Fibroblast of upper back skin (primary cell): ENCODE data around the gene TPPP2.
A peak's percentile ranks its signal among the peaks of the same experiment; 100 is the strongest.
"Not testable (repeated sequence)": the region's sequence is repeated elsewhere in the genome, so short reads cannot be mapped to it uniquely, and the experiment has no call there.

ENCODE experiments used
- DNase-seq: peaks from one replicate; pipeline ENCODE4 v3.0.0-alpha.2; 2013

Gene TPPP2

DNA sequence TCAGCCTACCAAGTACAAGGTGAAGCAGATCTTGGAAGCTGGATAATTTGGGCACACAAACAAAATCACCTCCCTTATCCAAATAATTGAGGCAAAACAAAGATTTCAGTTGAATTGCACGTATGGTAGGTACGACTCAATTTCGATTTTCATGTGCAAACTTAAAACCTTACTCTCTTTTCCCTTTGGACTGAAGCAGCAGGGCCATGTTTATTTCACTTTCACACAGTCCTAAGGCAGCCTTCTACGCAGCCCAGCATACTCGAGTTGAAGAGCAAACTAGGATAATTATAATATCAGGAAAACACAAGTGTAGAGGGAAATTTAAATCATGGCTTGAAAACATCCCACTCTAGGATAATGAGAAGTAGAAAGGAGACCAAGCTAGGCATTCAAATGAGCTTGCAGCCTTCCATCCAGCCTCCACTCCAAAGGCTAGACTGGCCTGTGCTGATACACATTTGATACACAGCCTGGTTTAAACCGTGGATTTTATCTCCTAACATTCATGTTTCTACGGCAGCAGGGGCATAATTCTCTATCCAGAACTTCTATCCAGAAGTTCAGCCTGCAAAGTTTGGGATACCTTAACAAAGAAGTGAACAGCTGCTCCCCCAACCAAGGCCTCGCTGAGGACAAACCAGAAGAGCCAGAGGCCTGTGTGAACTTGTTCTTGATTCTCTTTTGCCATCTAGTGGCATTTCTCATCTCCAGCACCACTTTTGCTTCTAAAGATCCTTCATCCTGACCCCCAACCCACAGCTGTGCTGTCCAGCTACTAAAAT is 9.8 kb downstream of the TPPP2 start:
- peak; percentile 73 for DNase-seq

DNA sequence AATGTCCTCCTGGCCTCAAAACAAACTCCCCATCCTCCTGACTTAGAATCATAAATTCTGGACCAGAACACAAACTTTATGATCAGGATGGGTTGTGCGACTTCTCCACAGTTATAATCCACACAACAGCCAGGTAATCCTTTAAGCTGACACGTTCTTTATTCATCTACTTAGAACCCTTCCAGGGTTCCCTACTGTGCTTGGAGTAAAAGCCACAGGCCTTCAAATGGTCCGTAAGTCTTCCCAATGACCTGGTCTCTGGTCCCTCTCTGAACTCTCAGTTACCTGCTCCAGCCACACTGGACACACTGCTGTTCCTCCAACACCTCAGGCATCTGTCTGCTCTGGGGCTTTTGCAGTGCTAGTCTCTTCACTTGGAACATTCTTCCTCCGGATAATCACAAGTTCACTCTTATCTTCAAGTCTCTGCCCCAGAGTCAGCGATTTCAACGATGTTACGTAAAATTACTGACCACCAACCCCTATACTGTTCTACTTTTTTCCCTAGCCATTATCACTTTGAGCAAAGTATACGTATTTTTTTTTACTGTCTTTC is 10.4 kb downstream of the TPPP2 start:
- DNase-seq = no peak

DNA sequence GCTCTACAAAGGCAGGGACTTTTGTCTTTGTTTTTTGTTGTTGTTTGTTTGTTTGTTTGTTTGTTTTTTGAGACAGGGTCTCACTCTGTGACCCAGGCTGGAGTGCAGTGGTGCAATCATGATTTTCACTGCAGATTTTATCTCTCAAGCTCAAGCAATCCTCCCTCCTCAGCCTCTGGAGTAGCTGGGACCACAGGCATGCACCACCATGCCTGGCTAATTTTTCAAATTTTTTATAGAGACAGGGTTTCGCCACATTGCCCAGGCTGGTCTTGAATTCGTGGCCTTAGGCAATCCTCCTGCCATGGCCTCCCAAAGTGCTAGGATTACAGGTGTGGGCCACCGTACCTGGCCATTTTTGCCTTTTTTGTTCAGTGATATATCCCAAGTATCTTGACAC is 10.9 kb downstream of the TPPP2 start:
- DNase-seq = not testable (repeated sequence)

DNA sequence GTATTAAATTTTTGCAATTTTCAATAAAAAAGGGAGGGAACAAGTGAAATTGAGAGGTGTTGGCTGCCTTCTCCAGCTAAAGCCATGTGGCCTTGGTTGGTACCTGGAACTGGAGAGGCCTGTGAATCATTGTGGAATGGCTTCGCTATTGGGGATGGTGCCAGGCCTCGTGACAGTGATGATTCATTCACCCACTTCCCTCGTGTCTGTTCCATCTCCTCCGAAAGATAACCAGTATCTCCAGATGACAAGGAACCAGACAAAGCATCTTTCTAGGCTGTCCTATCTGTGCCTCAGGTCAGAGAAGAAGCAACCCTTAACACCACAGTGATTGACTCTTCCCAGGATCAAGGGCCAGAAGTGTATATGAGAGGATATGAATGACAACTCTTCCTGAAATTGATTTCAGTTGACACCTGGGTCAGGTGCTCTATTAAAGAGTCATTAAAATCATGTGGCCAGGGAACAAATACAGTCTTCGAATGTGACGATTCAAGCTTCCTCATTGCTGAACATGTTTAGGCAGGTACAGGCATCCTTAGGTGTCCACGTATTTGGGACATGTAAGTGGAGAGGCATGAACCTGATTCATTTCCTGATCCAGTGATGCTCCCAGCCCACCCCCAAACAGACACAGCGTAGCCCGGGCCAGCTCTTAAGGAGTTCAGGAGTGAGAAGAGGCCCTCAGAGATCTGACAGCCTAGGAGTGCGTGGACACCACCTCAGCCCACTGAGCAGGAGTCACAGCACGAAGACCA is 11.8 kb downstream of the TPPP2 start, which contains the start of gene RNASE7:
Gene RNASE7, plus strand, starts transcription at position 687 of the 758 bp plus-strand sequence. CDS start 631 bp downstream, outside the sequence.
- DNase-seq = no peak

DNA sequence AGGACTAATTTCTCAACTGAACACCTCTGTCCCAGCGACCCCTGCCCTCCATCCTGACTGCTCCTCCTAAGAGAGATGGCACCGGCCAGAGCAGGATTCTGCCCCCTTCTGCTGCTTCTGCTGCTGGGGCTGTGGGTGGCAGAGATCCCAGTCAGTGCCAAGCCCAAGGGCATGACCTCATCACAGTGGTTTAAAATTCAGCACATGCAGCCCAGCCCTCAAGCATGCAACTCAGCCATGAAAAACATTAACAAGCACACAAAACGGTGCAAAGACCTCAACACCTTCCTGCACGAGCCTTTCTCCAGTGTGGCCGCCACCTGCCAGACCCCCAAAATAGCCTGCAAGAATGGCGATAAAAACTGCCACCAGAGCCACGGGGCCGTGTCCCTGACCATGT is 12.9 kb downstream of the TPPP2 start:
- DNase-seq = no peak

DNA sequence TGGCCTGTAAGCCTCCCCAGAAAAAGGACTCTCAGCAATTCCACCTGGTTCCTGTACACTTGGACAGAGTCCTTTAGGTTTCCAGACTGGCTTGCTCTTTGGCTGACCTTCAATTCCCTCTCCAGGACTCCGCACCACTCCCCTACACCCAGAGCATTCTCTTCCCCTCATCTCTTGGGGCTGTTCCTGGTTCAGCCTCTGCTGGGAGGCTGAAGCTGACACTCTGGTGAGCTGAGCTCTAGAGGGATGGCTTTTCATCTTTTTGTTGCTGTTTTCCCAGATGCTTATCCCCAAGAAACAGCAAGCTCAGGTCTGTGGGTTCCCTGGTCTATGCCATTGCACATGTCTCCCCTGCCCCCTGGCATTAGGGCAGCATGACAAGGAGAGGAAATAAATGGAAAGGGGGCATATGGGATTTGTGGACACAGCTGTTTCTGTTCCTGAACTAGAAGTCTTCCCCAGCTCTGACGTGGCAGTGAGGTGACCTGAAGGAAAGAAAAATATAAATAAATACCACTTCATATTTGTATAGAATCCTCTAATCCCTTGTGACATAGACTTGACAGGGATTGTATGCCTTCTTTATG is 13.5 kb downstream of the TPPP2 start:
- no peak for DNase-seq

DNA sequence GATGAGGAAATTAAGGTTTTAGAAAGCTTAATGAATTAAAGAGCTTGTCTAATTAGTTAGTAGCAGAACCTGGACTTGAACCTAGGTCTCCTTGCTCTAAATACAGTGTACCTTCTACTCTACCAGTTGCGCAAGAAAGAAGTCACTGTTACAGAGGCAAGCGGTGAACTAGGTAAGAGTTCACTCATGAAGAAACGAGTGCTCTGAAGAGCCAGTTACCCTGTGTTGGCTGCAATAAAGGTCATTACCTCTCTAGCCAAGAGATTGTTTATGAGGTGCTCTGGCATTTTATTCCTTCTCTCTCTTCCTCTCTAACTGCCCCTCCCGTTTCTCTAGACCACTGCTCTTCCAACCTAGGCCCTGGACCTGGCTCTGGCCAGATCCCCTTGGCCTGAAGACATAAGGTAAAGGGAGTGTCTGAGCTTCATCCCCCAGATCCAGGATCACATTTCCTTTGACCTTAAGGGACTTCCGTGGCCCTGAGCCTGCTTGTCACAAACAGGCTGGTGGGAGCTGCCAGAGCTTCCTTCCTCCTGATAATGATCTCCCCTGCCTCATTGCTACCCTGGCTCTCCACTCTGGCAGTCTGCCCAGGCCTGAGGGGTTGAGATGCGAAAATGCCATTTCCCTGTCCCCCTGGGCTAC is 14.1 kb downstream of the TPPP2 start:
- no peak for DNase-seq

DNA sequence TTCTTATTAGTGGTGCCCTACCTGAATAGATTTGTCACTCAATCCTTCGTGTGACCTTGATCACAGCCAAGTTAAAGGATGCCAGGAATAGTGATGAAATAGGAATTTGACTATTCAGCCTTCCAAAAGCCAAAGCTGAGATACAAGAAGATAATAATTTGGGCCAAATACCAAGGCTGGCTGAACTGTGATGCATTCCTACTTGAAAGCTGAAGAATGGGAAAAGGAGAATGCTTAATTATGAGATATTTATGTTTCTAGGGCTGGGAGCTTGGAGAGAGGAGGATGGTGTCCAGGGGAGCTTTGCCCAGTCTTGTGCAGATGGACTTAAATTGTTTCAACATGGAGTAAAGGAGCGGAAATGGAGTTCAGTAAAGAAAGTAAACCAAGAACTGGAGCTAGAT is 17.4 kb downstream of the TPPP2 start:
- peak; percentile 57 for DNase-seq

DNA sequence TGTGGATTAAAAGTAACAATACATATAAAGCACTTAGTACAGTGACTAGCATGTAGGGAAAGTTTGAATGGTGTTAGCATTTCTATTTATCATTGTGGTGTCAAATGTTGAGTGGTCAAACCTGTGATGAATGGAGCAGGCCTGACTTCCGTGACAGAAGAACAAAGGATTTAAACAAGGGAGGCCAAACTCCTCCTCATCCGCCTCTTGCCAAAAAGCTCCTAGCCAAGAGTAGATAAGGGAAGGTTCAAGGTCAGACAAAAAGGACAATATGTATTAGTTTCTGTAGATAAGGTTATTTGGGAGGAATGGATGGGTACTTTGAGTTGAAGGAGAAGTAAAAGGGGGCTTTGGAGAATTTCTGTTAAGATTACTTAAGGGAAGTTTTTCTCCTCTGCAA is 18.6 kb downstream of the TPPP2 start:
- DNase-seq = no peak

DNA sequence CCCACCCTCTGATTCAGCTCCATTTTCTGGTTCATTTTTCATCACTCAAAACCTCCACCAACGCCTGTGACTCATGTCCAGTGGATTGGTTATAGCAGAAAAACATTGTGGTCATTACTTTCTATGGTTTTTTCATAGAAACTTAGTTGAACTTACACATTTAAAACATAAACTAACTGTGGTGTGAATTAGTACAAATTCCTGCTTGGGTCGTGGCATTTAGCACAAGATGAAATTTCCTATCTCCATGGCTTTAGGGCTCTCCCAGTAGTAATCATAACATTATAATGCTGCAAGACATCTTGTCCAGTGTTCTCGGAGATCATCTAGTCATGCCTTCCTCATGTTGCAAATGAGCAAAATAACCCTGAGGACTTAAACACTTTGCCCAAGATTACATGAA is 19.3 kb downstream of the TPPP2 start:
- peak; percentile 49 for DNase-seq

DNA sequence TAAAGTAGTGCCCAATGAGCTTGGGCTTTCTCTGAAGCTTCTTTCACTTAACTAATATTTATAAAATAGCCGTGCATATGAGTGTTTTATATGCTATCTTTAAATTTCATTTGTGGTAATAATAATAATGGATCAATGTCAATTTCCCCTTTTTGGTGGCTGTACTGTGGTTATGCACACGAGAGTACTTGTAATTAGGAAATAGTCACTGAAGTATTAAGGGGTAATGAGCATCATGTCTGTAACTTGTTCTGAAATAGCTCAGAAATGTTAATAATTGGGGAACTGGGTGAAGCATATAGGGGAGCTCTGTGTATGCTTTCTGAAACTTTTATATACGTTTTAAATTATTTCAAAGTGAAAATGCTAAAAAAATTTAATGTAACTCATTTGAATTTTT is 20.6 kb downstream of the TPPP2 start:
- DNase-seq = no peak

DNA sequence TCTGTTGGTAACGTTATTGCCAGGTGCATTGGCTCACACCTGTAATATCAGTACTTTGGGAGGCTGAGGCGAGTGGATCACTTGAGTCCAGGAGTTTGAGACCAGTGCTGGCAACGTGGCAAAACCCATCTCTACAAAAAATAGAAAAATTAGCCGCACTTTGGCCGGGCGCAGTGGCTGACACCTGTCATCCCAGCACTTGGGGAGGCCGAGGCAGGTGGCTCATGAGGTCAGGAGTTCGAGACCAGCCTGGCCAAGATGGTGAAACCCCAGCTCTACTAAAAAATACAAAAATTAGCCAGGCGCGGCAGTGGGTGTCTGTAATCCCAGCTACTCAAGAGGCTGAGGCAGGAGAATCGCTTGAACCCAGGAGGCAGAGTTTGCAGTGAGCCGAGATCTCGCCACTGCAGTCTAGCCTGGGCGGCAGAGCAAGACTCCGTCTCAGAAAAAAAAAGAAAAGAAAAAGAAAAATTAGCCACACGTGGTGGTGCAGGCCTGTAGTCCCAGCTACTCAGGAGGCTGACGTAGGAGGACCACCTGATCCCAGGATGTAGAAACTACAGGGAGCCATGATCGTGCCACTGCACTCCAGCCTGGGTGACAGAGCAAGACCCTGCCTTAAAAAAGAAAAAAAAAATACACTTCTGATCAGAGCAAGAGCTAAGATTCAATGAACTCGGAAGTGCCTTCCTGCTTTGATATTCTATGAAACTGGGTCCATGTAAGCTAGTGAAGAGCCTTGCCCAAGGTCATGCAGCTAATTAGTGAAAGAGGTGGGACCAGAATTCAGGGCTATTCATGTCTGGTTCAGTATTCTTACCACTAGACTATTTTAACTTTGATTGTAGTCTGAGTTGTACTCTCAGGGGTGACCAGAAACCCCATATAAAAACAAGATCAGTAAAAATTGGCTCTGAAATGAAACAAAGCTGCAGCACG is 23.4 kb downstream of the TPPP2 start:
- no peak for DNase-seq

DNA sequence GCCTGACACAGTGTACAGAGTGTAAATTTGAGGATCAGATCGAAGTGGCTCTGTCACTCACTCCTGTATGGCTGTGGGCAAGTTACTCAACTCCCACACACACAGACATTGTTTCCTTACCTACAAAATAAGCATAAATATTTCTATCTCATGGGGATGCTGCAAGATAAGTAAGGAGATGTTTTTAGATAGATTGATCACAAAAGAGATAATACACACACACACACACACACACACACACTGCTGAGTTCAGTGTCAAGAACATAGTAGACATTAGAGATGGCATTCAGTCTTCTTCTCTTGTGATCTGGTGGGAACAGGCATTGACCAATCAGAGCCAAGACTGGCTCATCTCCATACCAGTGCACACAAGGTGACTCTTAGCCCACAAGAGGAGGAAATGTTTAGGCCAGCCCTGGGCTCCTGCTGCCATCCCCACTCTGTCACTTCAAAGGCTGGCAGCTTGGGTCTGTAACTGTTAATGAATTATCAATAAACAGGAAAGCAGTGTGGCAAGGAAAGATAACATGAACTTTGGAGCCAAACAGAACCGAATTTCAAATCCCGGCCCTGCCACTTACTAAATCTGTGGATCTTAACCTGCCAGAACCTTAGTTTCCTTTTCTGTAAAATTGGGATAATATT is 24.2 kb downstream of the TPPP2 start:
- DNase-seq = no peak

DNA sequence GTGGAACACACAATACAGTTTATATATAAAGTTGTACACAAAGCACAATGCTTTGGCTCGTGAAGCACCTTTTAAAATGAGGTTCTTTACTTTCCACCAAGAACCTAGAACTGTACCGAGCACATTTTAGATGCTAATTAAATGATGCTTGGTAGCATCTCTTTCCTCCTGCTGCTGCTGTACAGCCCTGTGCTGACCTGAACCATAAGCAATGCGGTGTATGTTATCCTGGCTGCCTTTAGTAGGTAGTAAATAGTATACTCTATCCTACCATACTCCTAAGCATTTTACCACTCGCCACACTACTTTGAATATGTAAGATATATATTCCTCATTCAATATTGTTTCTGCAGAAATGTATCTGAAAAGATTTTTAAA is 24.7 kb downstream of the TPPP2 start:
- no peak for DNase-seq

DNA sequence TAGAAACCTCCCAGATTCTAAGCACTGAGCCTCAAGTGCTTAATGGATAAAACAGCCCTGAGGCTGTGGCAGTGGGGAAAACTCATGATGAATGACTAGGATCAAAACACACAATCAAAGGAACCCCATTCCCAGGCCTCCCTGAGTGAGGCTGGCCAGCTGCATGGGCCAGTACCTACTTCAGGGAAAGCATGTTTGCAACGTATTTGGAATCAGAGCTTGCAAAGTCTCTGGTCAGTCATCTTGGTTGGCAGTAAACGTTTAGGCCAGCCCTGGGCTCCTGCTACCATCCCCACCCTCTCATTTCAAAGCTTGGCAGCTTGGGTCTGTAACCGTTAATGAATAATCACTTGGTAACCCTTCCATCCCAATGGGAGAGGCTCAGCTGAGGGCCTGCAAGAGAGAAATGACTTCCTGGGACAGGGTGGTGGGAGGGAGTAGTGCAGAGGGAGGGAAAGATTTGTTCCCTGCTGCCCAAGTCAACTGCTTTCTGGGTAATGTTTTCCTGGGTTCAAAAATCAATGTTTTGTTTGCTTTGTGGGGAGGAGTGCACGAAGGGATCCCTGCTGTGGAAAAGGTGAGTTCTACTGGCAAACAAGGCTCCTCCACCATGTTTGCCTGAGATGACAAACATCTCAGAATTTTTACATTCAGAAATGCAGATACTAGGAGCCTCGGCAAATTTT is 25.6 kb downstream of the TPPP2 start:
- no peak for DNase-seq

DNA sequence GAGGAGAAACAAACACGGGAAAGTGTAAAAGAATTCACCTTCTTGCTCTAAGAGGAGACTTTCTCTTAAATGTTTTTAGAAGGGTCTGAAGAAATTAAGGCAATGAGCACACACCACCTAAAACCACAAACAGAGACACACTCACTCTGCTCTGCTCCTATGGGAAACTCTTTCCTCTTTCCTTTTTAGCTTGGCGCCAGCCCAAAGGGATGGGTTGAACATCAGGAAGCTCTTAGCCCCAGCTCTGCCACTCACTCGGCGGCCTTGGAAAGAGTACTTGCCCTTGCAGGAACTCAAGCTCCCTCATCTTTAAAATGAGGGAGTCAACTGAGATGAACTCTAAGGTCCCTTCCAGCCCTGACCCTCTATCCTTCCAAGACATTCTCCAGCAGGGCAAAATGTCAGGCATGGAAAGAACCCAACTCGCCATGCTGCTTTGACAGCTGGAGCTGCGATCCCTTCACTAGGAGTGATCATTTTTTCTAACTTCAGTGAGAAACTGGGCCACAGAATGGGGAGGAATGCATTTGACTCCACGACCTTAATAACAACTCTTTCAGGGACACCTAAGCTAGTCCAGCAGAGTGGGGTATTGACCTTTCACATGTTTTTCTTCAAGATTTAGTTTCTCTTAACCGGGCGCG is 26.6 kb downstream of the TPPP2 start:
- peak; percentile 75 for DNase-seq

DNA sequence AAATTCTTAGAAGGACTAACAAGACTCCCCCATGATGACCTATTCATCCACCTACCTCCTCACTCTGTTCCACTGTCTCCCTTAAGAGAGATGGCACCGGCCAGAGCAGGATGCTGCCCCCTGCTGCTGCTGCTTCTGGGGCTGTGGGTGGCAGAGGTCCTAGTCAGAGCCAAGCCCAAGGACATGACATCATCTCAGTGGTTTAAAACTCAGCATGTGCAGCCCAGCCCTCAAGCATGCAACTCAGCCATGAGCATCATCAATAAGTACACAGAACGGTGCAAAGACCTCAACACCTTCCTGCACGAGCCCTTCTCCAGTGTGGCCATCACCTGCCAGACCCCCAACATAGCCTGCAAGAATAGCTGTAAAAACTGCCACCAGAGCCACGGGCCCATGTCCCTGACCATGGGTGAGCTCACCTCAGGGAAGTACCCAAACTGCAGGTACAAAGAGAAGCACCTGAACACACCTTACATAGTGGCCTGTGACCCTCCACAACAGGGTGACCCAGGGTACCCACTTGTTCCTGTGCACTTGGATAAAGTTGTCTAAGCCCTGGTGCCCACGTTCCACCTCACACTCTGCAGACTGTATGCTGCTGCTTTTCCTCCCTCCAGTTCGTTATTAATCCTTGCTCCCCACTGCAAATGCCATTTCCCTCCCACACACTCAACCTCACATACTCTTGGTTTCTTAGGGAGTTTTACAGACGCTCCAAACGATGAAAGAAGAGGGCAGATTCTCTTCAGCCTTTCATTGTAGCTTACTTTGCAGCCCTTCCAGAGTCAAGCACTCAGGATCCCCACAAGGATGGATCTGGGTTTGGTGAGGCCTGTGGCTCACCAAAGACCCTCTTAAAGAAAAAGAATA is 28.0 kb downstream of the TPPP2 start, which contains the start of gene RNASE8:
Gene RNASE8, plus strand, starts transcription at position 20 of the 873 bp plus-strand sequence. Its CDS starts 71 bp downstream, at position 91.
- DNase-seq = no peak

DNA sequence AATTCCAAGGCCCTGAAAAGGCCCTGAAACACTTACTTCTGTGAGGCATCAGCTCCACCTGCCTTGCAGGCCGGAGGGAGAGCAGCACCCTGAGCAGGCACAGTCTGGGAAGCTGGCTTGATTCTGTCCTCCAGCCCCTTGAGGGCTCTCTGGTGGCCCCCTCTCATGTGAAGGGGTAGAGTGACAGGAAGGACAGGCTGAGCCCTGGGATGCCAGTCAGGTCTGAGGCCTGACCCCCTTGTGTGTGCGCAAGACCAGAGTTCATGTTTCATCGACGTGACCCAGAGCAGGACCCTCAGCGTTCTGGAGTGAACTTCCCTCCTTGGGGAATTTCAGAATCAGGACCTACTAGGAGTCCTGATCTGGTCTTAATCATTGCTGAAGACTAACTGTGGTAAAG is 28.9 kb downstream of the TPPP2 start:
- DNase-seq = no peak
